Body of pancreas (tissue), 4 donors: ENCODE data around the gene OR10G3. TPM values are rescaled to one million over a fixed set of nuclear protein-coding genes. Genes with fewer than 3 reads are reported as not detected.

Experiments used
- ATAC-seq: fragments of 150-250 bp; one replicate; pipeline ENCODE4 v1.9.1; 2016
- DNase-seq, 4 donors: peaks; one replicate each; pipeline ENCODE4 v3.0.0-alpha.2; 2019
- H3K27ac ChIP-seq, 4 donors: fragments of 200-600 bp; sonication (generic); 1 replicate in 3 of 4; 2 replicates in 1 of 4; pipeline versions ENCODE4 v1.5.1 to v1.6.1; 2016 to 2019; ENCODE audit warnings: mild to moderate bottlenecking in 1 of 4, mixed read lengths in 1 of 4, moderate library complexity in 1 of 4
- H3K27me3 ChIP-seq, 2 donors: fragments of 200-600 bp; sonication (generic); one replicate each; pipeline ENCODE4 v1.6.0; 2016; ENCODE audit warnings: mild to moderate bottlenecking in 1 of 2
- H3K36me3 ChIP-seq, 2 donors: fragments of 200-600 bp; sonication (generic); replicated peaks in 1 of 2; 2 replicates each; pipeline ENCODE4 v1.5.1; 2016; ENCODE audit warnings: low read depth in 2 of 2; ENCODE audit not compliant: insufficient read depth in 1 of 2
- H3K4me1 ChIP-seq: fragments of 200-600 bp; sonication (generic); one replicate; pipeline ENCODE4 v1.6.0; 2016
- H3K4me3 ChIP-seq, 2 donors: fragments of 200-600 bp; sonication (generic); 1 replicate in 1 of 2; 2 replicates in 1 of 2; pipeline ENCODE4 v1.5.1; 2016 to 2019
- H3K9me3 ChIP-seq, 3 donors: fragments of 200-600 bp; sonication (generic); 1 replicate in 2 of 3; 2 replicates in 1 of 3; pipeline ENCODE4 v1.5.1; 2016
- POLR2A ChIP-seq, 3 donors: fragments of 450-650 bp; IDR thresholded peaks; one replicate each; pipeline ENCODE4 v1.6.1; 2016; ENCODE audit warnings: antibody characterized with exemption in 3 of 3, mild to moderate bottlenecking in 2 of 3
- WGBS, 2 donors: methylation state at CpG; one replicate each; pipeline ENCODE4 v1.1.5; 2017; 5-methylcytosine and 5-hydroxymethylcytosine counted together
- intact Hi-C: fragments of 100-400 bp; cut with DNase I; formaldehyde crosslinking; loops from one replicate; pipeline ENCODE4 v1.15.1; 2023
- total RNA-seq, 2 donors: library from RNA; depleted of rRNA; stranded (reverse); fragments of >200 nt; gene quantifications; one replicate each; pipeline ENCODE4 v1.1.0, GENCODE V29; 2016
- TF ChIP-seq, protein P1 (sequence below), 7 experiments: fragments of 450-650 bp in 4 of 7; fragments of 200-600 bp in 3 of 7; sonication (generic) in 3 of 7; IDR thresholded peaks; one replicate each; pipeline ENCODE4 v1.5.1; 2016 to 2019; ENCODE audit warnings: antibody characterized with exemption in 7 of 7

The OR10G3 gene
- total RNA-seq, 2 donors from 2014 or later: not detected

DNA sequence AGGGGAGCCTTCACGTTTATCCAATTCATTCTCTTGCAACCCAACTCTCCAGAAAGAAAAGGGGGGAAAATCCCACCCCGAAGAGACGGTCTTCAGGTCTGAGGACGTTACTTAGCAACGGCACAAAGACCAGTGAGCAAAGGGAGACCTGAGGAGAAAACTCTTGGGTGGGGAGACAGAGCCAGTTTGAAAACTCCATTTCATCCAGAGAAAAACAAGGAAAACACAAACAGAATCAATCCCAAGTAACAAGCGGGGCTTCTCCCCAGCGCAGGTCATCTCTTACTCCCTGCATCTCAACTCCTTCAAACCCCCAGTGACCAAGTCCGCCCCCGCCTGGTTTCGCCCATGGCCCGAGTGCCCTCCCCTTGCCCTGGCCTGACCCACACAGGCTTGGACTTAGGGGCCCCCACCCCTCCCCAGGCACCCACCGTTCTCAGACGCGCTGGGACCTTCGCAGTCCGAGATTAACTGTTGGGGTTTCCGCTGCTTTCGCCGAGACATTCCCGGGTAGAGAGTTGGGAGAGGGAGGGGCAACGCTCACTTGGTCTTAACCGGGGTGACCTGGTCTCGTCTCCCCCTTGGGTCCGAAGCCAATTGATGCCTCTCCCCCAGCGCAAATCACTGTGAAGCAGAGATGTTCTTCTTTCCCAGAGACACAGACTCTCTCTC, 43.3 kb downstream of the OR10G3 start:
- TF ChIP-seq POLR2A (IDR thresholded peaks at IDR 0.05): no peak
- Histone ChIP-seq H3K4me1 (peaks cover 10% of the 10 kb centered on the region), H3K27me3 (peaks cover 0 to 11% of the 10 kb centered on the region in 2 donors), H3K9me3 (no peaks in the 10 kb centered on the region), H3K27ac (no peak overlapping the region), H3K4me3 (no peak overlapping the region), H3K36me3 (no peaks in the 10 kb centered on the region)
- DNase-seq (no peak), ATAC-seq (no peak)
- 5 to 9% methylated on average over 16 to 25 of the region's 25 CpGs for WGBS, 2 donors
- intact Hi-C loops: no loop called here

DNA sequence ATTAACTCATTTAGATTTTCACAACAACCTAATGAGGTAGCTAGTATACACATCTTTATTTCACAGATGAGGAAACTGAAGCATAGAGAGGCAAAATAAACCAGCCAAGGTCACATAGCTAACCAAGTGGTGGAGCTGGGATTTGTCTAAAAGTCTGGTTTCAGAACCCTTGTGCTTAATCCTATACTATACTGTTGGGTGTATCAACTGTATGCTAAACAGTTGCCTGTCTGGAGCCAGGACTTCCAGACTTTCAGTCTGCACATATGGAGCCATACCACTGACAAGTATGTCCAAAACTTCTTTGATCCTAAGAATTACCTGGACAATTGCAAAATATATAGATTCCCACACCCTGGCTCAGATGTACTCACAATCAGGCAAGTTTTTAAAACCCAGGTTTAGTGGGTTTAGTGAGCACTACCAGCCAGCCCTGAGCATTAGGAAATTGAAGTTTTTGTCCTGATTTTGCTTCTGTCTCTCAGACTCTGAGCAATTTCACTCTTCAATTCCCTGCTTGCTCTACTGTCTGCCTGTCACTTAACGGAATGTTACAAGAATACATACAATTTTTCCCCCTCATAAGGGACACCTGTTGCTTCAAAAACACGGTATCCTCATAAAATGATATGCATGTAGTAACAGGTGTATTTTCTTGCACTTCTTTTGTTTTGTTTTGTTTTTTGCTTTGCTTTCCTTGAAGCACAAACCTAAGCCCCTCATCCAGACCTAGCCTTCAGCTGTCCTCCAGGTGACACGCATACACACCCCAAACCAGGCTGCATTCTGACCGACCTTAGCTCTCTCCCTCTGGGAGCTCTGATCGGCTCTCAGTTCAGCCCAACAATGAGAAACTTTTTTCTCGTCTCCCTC, 44.1 kb downstream of the OR10G3 start:
- H3K4me1 ChIP-seq: peaks cover 10% of the 10 kb centered on the region
- no peak for ATAC-seq
- no peaks in the 10 kb centered on the region for H3K9me3 ChIP-seq
- no peak overlapping the region for H3K4me3 ChIP-seq
- TF ChIP-seq, protein P1, sequence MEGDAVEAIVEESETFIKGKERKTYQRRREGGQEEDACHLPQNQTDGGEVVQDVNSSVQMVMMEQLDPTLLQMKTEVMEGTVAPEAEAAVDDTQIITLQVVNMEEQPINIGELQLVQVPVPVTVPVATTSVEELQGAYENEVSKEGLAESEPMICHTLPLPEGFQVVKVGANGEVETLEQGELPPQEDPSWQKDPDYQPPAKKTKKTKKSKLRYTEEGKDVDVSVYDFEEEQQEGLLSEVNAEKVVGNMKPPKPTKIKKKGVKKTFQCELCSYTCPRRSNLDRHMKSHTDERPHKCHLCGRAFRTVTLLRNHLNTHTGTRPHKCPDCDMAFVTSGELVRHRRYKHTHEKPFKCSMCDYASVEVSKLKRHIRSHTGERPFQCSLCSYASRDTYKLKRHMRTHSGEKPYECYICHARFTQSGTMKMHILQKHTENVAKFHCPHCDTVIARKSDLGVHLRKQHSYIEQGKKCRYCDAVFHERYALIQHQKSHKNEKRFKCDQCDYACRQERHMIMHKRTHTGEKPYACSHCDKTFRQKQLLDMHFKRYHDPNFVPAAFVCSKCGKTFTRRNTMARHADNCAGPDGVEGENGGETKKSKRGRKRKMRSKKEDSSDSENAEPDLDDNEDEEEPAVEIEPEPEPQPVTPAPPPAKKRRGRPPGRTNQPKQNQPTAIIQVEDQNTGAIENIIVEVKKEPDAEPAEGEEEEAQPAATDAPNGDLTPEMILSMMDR (IDR thresholded peaks at IDR 0.05): no peak
- TF ChIP-seq POLR2A (IDR thresholded peaks at IDR 0.05): no peak
- no peak overlapping the region for H3K27ac ChIP-seq
- DNase-seq: no peak
- H3K27me3 ChIP-seq: peaks cover 0 to 11% of the 10 kb centered on the region in 2 donors
- intact Hi-C loops: no loop called here
- WGBS, 2 donors: 33 to 39% methylated on average over 6 of the region's 6 CpGs
- H3K36me3 ChIP-seq: no peaks in the 10 kb centered on the region

DNA sequence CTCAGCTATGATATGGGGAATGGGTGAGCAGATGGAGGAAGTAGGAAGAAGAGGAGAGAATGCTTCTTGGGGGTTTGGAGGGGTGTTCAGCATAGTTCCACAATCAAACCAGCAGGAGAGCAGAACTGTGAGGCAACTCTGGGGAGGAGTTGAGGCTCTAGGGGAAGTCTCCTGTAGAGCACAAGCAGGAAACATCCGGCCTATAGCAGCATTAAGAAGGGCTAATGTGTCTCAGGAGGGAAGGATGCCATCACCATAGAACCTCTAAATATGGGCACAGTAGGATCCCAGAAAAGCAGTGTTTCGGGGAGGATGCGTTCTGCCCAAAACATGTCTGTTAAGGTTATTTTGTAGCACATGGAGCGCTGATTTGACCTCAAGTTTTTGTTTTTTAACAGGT, 45.3 kb downstream of the OR10G3 start:
- Histone ChIP-seq H3K4me3 (no peak overlapping the region), H3K27me3 (peaks cover 0 to 11% of the 10 kb centered on the region in 2 donors), H3K9me3 (no peaks in the 10 kb centered on the region), H3K4me1 (peaks cover 10% of the 10 kb centered on the region), H3K27ac (no peak overlapping the region), H3K36me3 (no peaks in the 10 kb centered on the region)
- ATAC-seq: no peak
- intact Hi-C loops: no loop called here
- WGBS, 2 donors: 81 to 83% methylated on average over 4 of the region's 4 CpGs
- no peak for TF ChIP-seq POLR2A (IDR thresholded peaks at IDR 0.05)
- TF ChIP-seq, protein P1 (IDR thresholded peaks at IDR 0.05): no peak
- no peak for DNase-seq

DNA sequence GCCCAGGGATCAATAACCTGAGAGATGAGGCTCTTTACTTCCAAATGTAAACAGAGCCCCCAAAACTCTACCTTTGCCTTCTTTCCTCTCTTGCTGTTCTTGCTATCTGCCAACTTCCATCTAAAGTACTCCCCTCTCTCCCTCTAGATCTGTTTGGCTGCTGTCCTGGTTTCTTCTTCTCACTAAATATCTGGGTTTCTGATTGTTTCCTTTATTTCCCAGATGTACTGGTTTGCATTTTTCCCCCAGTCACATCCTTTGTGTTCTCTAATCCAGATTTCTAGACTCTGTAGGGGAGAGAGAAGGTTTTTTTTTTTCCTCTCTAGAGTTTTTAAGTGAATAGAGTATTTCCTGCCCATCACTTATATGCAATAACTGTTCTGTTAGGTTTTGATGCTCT, 46.6 kb downstream of the OR10G3 start:
- Histone ChIP-seq H3K4me1 (peaks cover 10% of the 10 kb centered on the region), H3K27ac (no peak overlapping the region), H3K4me3 (no peak overlapping the region), H3K27me3 (peaks cover 0 to 11% of the 10 kb centered on the region in 2 donors), H3K36me3 (no peaks in the 10 kb centered on the region), H3K9me3 (no peaks in the 10 kb centered on the region)
- DNase-seq (no peak), ATAC-seq (no peak)
- TF ChIP-seq, protein P1 (IDR thresholded peaks at IDR 0.05): no peak
- no peak for TF ChIP-seq POLR2A (IDR thresholded peaks at IDR 0.05)
- intact Hi-C loops: no loop called here

DNA sequence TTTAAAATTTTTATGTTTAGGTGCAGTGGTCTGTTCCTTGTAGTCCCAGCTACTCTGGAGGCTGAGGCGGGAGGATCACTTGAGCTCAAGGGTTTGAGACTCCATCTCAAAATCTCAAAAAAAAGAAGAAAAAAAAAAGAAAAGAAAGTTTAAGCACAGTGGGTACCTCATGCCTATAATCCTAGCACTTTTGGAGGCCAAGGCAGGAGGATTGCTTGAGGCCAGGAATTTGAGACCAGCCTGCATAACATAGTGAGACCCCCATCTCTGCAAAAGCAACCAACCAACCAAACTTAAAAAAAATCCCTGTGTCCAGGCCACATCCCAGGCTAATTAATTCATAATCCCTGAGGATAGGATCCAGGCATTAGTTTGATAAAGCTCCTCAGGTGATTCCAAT, 50.4 kb downstream of the OR10G3 start:
- Histone ChIP-seq H3K9me3 (no peaks in the 10 kb centered on the region), H3K36me3 (no peaks in the 10 kb centered on the region), H3K27me3 (no peaks in the 10 kb centered on the region), H3K4me1 (peaks cover 9% of the 10 kb centered on the region), H3K4me3 (no peak overlapping the region), H3K27ac (no peak overlapping the region)
- intact Hi-C loops: no loop called here
- DNase-seq (no peak), ATAC-seq (no peak)
- whole genome bisulfite sequencing, 2 donors: 94 to 96% methylated on average over 1 of the region's 1 CpG
- TF ChIP-seq, protein P1 (IDR thresholded peaks at IDR 0.05): no peak
- TF ChIP-seq POLR2A (IDR thresholded peaks at IDR 0.05): no peak
